HG03025 (cell line): ENCODE measurements around the gene STAB2.

Experiments
- ATAC-seq: cut with Tn5 transposase; IDR thresholded peaks from one replicate; pipeline ENCODE4 v1.9.1; 2021; ENCODE audit warnings: mild to moderate bottlenecking, moderate library complexity; ENCODE audit not compliant: unreplicated experiment, low FRiP score

Gene STAB2

GRCh38 chr12:103773109-103773910 is 186.2 kb downstream of the STAB2 start:
- ATAC-seq, result no peak

DNA sequence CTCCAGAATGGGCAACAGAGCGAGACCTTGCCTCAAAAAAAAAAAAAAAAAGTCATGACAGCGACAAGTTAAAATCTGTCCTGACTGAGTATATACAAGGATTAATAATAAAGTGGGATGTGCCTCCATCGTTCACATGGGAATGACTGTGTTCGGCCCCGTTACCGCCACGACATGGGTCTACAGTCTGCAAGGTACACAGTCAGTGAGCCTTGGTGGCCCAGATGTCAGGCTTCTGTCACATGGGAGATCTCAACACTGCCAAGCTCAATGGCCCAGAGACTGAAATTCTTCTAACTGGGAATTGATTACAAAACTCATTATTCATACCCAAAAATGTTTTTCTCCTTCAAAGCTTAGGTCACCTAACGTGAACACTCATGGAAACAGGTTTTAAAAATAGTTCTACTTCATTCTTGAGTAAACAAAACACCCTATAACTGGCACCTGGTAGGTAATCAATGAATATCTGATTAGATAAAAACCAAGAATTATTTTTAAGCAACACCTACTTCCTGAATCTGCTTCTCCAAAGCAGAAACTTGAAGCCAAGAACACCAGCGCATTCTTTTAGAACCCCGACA is 188.0 kb downstream of the STAB2 start:
- no peak for ATAC-seq

GRCh38 chr12:103778781-103779180 is 191.7 kb downstream of the STAB2 start:
- ATAC-seq, result no peak

- no peak for ATAC-seq
Observed at GRCh38 chr12:103779410-103780092, 192.5 kb downstream of the STAB2 start.

DNA sequence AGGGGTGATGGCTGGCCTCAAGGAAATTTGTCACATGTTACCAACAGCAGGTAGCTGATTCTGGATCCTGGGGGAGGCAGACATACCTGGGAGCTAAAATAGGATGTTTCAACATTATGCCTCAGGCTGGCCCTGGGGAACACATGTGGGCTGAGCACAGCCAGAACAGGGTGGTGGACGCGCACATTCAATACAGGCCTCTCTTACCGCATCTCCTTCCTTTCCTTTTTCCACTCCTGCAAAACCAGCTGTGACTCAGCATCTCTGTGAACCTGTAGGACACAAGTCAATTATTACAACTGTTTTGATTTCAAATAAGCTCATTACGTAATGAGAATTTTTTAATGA is 193.0 kb downstream of the STAB2 start:
- ATAC-seq, result no peak

DNA sequence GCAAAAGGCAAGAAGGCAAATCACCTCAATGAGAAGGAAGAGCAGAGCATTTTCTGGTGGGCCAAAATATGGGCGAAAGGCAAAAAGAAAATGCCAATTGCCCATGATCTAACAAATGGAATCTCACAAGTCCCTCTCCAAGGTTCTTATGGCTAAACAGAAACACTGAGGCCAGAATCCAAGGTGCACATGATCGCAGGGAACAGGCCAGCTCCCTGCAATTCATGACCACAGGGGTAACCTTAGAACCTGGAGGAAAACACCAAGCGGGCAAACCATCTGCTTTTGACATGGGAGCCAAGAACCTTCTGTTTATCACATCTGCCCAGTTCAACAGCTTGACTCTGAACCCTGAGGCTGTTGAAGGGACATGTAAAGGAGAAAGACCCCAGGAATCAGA is 193.9 kb downstream of the STAB2 start:
- no peak for ATAC-seq

GRCh38 chr12:103782399-103782798 is 195.3 kb downstream of the STAB2 start:
- no peak for ATAC-seq

GRCh38 chr12:103783744-103784664 is 196.9 kb downstream of the STAB2 start:
- ATAC-seq, result no peak

DNA sequence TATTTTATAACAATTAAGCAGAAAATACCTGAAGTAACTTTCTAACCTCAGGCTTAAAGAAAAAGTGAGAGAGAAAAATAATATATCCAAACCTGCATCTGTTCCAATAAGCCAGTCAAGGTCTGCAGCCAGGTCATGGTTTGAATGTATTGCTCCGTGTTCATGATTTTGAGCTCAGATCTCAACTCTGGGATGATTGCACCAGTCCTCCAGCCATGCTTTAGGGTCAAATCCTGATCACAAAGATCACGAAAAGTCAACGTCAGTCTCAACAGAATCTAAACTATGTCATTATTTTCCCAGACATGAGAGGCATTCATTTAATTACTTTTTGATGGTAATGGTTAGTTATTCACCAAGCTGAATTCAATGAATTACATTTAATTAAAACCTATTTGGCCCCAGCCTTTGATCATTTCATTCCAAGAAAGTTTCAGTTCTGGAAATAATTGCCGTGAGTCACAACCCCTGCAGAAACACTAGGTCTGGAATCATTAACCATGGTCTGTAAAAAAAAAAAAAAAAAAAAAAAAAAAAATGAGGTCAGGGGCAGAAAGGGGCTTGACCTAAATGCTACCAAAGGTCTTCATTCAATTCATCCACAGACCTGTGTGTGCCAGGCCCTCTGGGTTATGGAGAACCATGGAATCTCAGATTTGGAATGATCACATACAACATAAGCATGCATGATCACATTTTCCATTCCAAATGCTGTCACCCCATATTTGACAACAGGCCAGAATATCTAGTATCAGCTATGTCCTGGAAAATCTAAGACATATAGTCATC is 198.4 kb downstream of the STAB2 start:
- ATAC-seq, result no peak

DNA sequence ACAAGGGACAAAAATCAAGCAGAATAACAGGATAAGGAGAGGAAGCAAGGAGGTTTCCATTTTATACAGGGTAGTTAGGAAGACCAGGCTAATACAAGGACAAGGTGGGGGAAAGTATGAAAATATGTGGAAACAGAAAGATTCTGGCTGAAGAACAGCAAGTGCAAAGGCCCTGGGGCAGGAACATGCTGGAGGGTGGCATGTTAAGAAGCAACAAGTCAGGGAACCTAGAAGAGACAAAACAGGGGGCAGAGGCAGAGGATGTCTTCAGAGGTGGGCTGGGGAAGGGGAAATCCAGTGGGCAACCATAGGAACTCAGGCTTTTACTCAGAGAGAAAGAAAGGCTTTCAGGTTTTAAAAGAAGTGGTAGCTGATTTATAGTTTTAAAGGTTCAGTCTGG is 199.1 kb downstream of the STAB2 start:
- ATAC-seq, result no peak

- ATAC-seq, result no peak
Observed at GRCh38 chr12:103791350-103791920, 204.4 kb downstream of the STAB2 start.

GRCh38 chr12:103793046-103793445 is 206.0 kb downstream of the STAB2 start:
- ATAC-seq, result no peak

DNA sequence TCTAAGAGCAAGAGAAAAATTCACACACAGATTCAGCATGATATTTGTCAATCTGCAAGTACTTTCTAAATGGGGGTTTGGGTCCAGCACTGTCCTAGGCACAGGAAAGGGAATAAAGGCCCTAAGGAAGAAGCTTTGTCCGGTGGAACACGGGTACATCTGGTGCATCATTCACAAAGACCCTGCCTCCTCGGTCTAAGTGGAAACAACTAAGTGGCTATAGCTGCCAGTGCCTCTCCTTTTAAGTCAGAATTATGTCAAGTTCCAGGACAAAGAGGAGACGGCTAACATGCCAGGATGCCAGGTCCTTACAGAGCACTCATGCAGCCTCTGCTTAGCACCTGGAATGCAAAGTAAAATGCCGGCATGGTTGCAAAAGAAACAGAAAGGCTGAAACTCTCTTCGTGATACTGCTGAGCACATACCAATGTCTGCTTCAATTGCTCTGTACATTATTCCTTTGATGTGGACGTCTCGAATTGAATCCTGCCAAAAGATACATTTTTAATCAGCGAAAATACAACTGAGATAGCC is 206.5 kb downstream of the STAB2 start:
- ATAC-seq, result no peak

- no peak for ATAC-seq
Observed at GRCh38 chr12:103794309-103795213, 207.5 kb downstream of the STAB2 start.

GRCh38 chr12:103798586-103798985 is 211.5 kb downstream of the STAB2 start:
- ATAC-seq, result no peak

- no peak for ATAC-seq
Observed at GRCh38 chr12:103799504-103799856, 212.4 kb downstream of the STAB2 start.

- no peak for ATAC-seq
Observed at GRCh38 chr12:103799857-103800771, 213.0 kb downstream of the STAB2 start.
